SU-DHL-6 (cell line): ENCODE measurements around the gene OSBP2.

Experiments
- EZH2phosphoT487 ChIP-seq: fragments of 200-600 bp; sonication (generic), shearing (Covaris generic); conservative IDR thresholded peaks from 2 replicates; pipeline ENCODE4 v1.6.1; 2018; ENCODE audit warnings: mild to moderate bottlenecking, antibody characterized with exemption, low read length, moderate library complexity, mixed read lengths
- TF ChIP-seq, protein P1 (sequence below): fragments of 200-600 bp; sonication (generic); IDR thresholded peaks from one replicate; pipeline ENCODE4 v1.5.1; 2017; ENCODE audit warnings: antibody characterized with exemption, mild to moderate bottlenecking, low read length, moderate library complexity; ENCODE audit not compliant: insufficient read depth, poor library complexity, severe bottlenecking

DNA sequence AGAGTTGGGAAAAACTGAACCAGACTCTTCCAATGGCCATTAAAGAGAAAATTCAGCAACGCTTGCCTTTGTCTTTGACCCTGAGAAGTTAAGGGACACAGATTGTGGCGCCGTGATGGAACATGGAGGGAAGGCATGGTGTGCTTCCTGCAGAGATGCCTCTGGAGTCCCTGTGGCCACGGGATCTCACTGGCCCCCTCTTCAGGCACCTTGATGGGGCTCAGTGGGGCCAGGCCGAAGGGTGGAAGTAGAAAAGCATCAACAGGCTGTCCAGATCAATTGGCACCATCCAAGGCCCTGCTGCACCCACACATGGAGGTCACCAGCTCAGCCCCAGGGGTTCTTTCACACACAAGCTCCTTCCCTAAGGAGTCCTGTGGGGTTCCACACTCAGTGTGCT is 231.0 kb downstream of the OSBP2 start:
- TF ChIP-seq, protein P1, sequence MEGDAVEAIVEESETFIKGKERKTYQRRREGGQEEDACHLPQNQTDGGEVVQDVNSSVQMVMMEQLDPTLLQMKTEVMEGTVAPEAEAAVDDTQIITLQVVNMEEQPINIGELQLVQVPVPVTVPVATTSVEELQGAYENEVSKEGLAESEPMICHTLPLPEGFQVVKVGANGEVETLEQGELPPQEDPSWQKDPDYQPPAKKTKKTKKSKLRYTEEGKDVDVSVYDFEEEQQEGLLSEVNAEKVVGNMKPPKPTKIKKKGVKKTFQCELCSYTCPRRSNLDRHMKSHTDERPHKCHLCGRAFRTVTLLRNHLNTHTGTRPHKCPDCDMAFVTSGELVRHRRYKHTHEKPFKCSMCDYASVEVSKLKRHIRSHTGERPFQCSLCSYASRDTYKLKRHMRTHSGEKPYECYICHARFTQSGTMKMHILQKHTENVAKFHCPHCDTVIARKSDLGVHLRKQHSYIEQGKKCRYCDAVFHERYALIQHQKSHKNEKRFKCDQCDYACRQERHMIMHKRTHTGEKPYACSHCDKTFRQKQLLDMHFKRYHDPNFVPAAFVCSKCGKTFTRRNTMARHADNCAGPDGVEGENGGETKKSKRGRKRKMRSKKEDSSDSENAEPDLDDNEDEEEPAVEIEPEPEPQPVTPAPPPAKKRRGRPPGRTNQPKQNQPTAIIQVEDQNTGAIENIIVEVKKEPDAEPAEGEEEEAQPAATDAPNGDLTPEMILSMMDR = no peak
- TF ChIP-seq EZH2phosphoT487 = no peak
